Colonic mucosa (tissue), 4 donors: Measurements from ENCODE around the gene ARID3B. TPM values are rescaled to one million over a fixed set of nuclear protein-coding genes. Genes with fewer than 3 reads are reported as not detected.

Source experiments
- DNase-seq: peaks from one replicate; pipeline ENCODE4 v3.0.0-alpha.2; 2020
- H3K27ac ChIP-seq: fragments of 200-600 bp; one replicate; pipeline ENCODE4 v1.8.0; 2021
- H3K27me3 ChIP-seq: fragments of 200-600 bp; one replicate; pipeline ENCODE4 v1.8.0; 2021
- H3K36me3 ChIP-seq: fragments of 200-600 bp; one replicate; pipeline ENCODE4 v1.8.0; 2021
- H3K4me1 ChIP-seq: fragments of 200-600 bp; one replicate; pipeline ENCODE4 v1.8.0; 2021; ENCODE audit warnings: mild to moderate bottlenecking
- H3K4me3 ChIP-seq: fragments of 200-600 bp; one replicate; pipeline ENCODE4 v1.8.0; 2021
- H3K9ac ChIP-seq, 2 donors: one replicate each; pipeline ENCODE4 v1.7.0; 2013; ENCODE audit warnings: control low read depth in 2 of 2, low read depth in 2 of 2, low read length in 2 of 2
- H3K9me3 ChIP-seq: fragments of 200-600 bp; one replicate; pipeline ENCODE4 v1.8.0; 2021
- intact Hi-C: fragments of 100-400 bp; cut with DNase I; formaldehyde crosslinking; loops from one replicate; pipeline ENCODE4 v1.14.1; 2022
- total RNA-seq, 2 donors: library from RNA; stranded (reverse); fragmentation: NEBNext Ultra II Directional in 1 of 2; extraction: Animal tissue kit (Norgen Biotek cat#: 25700) in 1 of 2; gene quantifications; one replicate each; pipeline ENCODE4 v1.2.1, GENCODE V29; 2021
- TF ChIP-seq, protein P1 (sequence below): fragments of 200-600 bp; IDR thresholded peaks from one replicate; pipeline ENCODE4 v1.8.0; 2022; ENCODE audit warnings: antibody characterized with exemption, mild to moderate bottlenecking
- donor health status: healthy.
- donor health status: DM: no; HTN: no; CAD: no.
- donor health status: DM: no; HTN: no; CAD: no.

Gene ARID3B
- total RNA-seq, 2 donors from 2014 or later: 8.8 to 9.5 TPM

DNA sequence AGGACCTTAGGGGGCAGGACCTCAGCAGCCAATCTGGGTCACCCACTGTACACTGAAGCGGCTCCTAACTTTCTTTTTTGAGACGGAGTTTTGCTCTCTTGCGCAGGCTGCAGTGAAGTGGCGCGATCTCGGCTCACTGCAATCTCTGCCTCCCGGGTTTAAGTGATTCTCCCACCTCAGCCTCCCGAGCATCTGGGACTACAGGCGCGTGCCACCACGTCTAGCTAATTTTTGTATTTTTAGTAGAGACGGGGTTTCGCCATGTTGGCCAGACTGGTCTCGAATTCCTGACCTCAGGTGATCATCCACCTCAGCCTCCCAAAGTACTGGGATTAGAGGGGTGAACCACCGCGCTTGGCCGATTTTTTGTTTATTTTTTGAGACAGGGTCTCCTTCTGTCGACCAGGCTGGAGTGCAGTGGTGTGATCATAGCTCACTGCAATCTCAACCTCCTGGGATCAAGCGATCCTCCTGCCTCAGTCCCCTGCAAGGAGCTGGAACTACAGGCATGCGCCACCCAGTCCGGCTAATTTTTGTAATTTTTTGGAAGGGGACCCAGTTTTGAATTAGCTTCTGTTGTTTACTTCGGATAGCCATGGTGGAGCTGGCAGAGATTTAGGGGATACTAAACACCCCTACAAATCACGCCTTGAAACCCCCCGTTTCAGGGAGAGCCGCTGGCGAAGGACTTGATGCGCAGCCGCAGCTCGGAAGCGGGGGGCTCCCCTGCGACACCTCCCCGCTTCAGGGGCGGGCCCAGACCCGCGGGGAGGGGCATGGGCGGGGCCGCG, 73.1 kb downstream of the ARID3B start:
- TF ChIP-seq, protein P1, sequence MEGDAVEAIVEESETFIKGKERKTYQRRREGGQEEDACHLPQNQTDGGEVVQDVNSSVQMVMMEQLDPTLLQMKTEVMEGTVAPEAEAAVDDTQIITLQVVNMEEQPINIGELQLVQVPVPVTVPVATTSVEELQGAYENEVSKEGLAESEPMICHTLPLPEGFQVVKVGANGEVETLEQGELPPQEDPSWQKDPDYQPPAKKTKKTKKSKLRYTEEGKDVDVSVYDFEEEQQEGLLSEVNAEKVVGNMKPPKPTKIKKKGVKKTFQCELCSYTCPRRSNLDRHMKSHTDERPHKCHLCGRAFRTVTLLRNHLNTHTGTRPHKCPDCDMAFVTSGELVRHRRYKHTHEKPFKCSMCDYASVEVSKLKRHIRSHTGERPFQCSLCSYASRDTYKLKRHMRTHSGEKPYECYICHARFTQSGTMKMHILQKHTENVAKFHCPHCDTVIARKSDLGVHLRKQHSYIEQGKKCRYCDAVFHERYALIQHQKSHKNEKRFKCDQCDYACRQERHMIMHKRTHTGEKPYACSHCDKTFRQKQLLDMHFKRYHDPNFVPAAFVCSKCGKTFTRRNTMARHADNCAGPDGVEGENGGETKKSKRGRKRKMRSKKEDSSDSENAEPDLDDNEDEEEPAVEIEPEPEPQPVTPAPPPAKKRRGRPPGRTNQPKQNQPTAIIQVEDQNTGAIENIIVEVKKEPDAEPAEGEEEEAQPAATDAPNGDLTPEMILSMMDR: no peak
- Histone ChIP-seq H3K36me3 (no peaks in the 10 kb centered on the region), H3K4me1 (peaks cover 20% of the 10 kb centered on the region), H3K4me3 (peak overlapping the region; percentile 99), H3K9me3 (no peaks in the 10 kb centered on the region), H3K9ac (peak overlapping the region; percentile 14 to 100), H3K27me3 (no peaks in the 10 kb centered on the region), H3K27ac (peak overlapping the region; percentile 97)
- intact Hi-C loops: loop anchor here (10.0 kb wide), 1 partner anchor 149 kb away; the partner anchor contains the start of gene UBL7
- no peak for DNase-seq

DNA sequence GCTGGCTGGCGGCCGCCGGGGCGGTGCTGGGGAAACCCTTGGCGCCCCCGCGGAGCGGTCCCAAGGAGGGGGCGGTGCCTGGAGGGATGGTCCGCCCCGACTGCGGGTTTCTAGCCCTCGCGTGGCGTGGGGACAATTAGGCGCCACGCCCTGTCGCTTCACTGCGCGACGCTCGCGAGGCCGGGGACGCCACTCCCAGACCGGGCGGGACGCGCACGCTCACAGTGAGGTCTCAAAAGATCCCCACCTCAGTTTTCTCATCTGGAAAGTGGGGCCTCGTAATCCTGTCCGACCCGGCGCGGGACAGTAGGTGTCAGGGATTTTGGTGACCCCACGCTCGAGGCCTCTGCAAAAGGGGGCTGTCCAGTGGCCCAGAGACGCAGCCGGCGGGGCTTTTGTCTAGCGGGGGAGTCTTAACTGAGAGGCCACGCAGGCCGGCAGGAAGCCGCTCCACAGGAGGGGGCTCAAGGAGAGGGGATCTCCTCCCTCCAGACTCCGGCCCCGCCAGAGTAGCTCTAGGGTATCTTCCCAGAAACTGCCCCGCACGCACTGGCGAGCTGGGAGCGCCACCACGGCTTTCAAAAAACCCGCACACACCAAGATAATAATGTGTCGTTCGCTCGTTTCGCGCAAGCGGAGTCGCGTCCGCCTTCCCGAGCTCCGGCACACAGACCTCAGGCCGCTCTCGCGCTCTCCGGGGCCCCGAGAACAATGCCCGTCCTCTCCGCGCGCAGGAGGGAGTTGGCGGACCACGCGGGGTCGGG, 73.9 kb downstream of the ARID3B start:
- peak; percentile 88 for DNase-seq
- TF ChIP-seq, protein P1: no peak
- H3K36me3 ChIP-seq: peaks cover 6% of the 10 kb centered on the region
- intact Hi-C loops: loop anchor here (5.0 to 10.0 kb wide), 2 partner anchors 73 to 150 kb away; partner anchors contain the start of genes ARID3B and UBL7
- peak overlapping the region; percentile 97 for H3K27ac ChIP-seq
- H3K9ac ChIP-seq: peak overlapping the region; percentile 97 to 100
- no peaks in the 10 kb centered on the region for H3K9me3 ChIP-seq
- H3K4me1 ChIP-seq: peaks cover 20% of the 10 kb centered on the region
- peak overlapping the region; percentile 99 for H3K4me3 ChIP-seq
- H3K27me3 ChIP-seq: no peaks in the 10 kb centered on the region

DNA sequence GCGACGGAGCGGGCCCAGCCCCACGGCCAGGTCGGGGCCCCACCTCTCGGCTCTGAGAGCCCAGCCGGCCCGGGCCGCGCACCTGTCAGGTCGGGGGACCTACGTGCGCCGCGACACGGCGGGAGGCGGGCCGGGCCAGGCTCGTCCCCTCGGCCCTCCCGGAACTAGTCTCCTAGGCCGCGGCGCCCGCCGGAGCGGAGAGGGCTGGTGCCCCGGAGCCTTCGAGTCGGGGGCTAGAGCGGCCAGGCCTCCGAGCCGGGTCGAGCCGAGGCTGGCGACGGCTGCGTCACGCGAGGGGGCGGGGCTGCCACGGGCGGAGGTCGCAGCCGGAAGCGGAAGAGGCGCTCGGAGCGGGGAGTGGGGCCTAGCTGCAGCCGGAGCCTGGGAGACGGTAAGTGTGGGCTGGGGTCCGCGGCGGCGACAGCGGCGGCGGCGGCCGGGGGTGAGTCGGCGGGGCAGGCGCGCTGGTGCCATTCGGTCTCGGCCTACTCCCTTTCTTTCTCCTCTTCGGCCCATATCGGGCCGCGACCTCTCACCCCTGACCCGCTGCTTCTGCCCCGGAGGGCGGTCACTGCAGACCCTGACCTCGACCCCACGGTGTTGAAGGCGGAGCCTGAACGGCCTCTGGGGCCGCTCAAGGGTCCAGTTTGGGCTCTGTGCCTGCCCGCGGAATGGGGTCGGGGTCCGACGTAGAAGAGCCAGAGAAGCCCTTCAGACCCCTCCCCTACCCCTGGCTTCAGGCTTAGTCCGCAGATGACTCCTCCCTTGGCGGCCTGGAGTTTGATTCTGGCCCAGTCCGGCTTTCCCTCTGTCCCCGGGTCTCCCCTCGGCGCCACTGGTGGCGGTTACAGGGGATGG, 74.7 kb downstream of the ARID3B start, which contains the start of gene CLK3:
Gene CLK3 (plus strand): TSS at position 329 of the 858 bp plus-strand sequence. CDS start 3,361 bp downstream, outside the sequence.
- Histone ChIP-seq H3K4me1 (peaks cover 20% of the 10 kb centered on the region), H3K27me3 (no peaks in the 10 kb centered on the region), H3K9ac (peak within 1 kb of the TSS; percentile 99 to 100), H3K9me3 (no peaks in the 10 kb centered on the region), H3K27ac (peak within 1 kb of the TSS; percentile 97), H3K4me3 (peak within 1 kb of the TSS; percentile 99), H3K36me3 (peaks cover 14% of the 10 kb centered on the region)
- TF ChIP-seq, protein P1: no peak
- DNase-seq: peak; percentile 97
- intact Hi-C loops: loop anchor here (5.0 to 10.0 kb wide), 2 partner anchors 73 to 151 kb away; partner anchors contain the start of genes ARID3B and UBL7

DNA sequence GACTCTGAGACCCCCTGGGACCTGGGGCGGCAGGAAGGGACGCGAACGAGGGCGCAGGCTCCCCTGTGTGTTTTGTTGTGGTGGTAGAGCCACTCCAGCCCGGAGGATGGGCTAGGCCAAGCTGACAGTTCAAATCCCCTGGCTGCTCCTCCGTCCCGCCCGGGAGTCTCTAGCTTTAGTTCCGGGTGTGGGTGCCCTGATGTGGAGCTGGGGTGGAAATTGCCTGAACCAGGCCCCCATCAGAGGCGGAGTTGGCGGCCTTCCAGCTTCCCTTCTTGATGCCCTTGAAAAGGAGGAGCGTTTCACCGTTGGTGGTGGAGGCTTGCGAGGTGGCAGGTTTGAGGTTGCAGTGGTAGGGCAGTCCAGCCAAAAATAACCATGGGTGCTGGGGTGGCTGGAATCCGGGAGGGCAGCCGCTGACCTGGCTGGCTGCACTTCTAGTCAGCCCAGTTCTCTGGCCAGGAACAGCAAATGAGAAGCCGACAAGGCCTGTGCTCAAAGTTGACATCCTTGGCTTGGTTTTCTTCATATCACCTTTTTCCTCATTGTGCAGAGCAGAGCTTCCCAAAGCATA, 75.4 kb downstream of the ARID3B start:
- H3K4me1 ChIP-seq: peaks cover 20% of the 10 kb centered on the region

More for the DNA sequence above, 75.4 kb downstream of the ARID3B start:
- H3K36me3 ChIP-seq: peaks cover 17% of the 10 kb centered on the region
- peak overlapping the region; percentile 97 for H3K27ac ChIP-seq
- TF ChIP-seq, protein P1: no peak
- peak overlapping the region; percentile 99 to 100 for H3K9ac ChIP-seq
- DNase-seq: peak; percentile 92
- H3K27me3 ChIP-seq: no peaks in the 10 kb centered on the region
- peak overlapping the region; percentile 99 for H3K4me3 ChIP-seq
- intact Hi-C loops: loop anchor here (5.0 to 10.0 kb wide), 2 partner anchors 74 to 152 kb away; partner anchors contain the start of genes ARID3B and UBL7
- no peaks in the 10 kb centered on the region for H3K9me3 ChIP-seq
